ENCODE measurements around the gene CXCL17.

Gene CXCL17

GRCh38 chr19:42426643-42427042 is 16.1 kb downstream of the CXCL17 start:
- ATAC-seq (replicated peaks) (no peak), DNase-seq (no peak)
- peaks cover 21 to 27% of the 10 kb centered on the region in 2 donors for H3K4me1 Mint-ChIP-seq (ENCODE audit: low read depth in 2 of 2)
- H3K36me3 Mint-ChIP-seq (ENCODE audit: insufficient read depth) = peaks cover 11% of the 10 kb centered on the region
- no peaks in the 10 kb centered on the region for H3K9me3 Mint-ChIP-seq
- H3K4me3 Mint-ChIP-seq = no peak overlapping the region
- H3K27me3 Mint-ChIP-seq = no peaks in the 10 kb centered on the region
- H3K27ac Mint-ChIP-seq = no peak overlapping the region

- no peak for DNase-seq
- peaks cover 36 to 42% of the 10 kb centered on the region in 2 donors for H3K4me1 Mint-ChIP-seq (ENCODE audit: low read depth in 2 of 2)
- H3K4me3 Mint-ChIP-seq = peak overlapping the region; percentile 95 to 99
- no peaks in the 10 kb centered on the region for H3K27me3 Mint-ChIP-seq
- no peaks in the 10 kb centered on the region for H3K9me3 Mint-ChIP-seq
- no peak for ATAC-seq (replicated peaks)
- peaks cover 11% of the 10 kb centered on the region for H3K36me3 Mint-ChIP-seq (ENCODE audit: insufficient read depth)
- H3K27ac Mint-ChIP-seq = no peak overlapping the region
Measured at GRCh38 chr19:42424712-42425131, 18.0 kb downstream of the CXCL17 start.

GRCh38 chr19:42424345-42424707 is 18.4 kb downstream of the CXCL17 start:
- ATAC-seq (replicated peaks) (no peak), DNase-seq (no peak)
- Mint-ChIP-seq H3K9me3 (no peaks in the 10 kb centered on the region), H3K27me3 (no peaks in the 10 kb centered on the region), H3K27ac (peak overlapping the region; percentile 31 to 92), H3K4me3 (peak overlapping the region; percentile 95 to 99), H3K36me3 (ENCODE audit: insufficient read depth) (peaks cover 11% of the 10 kb centered on the region), H3K4me1 (ENCODE audit: low read depth in 2 of 2) (peaks cover 38 to 42% of the 10 kb centered on the region in 2 donors)

GRCh38 chr19:42423462-42424344 is 19.0 kb downstream of the CXCL17 start:
- H3K27me3 Mint-ChIP-seq = no peaks in the 10 kb centered on the region
- ATAC-seq (replicated peaks) = peak; percentile 86
- H3K4me1 Mint-ChIP-seq (ENCODE audit: low read depth in 2 of 2) = peaks cover 38 to 42% of the 10 kb centered on the region in 2 donors
- H3K27ac Mint-ChIP-seq = peak overlapping the region; percentile 92 to 93
- peak overlapping the region; percentile 95 to 99 for H3K4me3 Mint-ChIP-seq
- no peaks in the 10 kb centered on the region for H3K9me3 Mint-ChIP-seq
- peak; percentile 89 to 91 (median 90) for DNase-seq
- H3K36me3 Mint-ChIP-seq (ENCODE audit: insufficient read depth) = peaks cover 11% of the 10 kb centered on the region

GRCh38 chr19:42422901-42423461 is 19.8 kb downstream of the CXCL17 start:
- Mint-ChIP-seq H3K36me3 (ENCODE audit: insufficient read depth) (peaks cover 11% of the 10 kb centered on the region), H3K27me3 (no peaks in the 10 kb centered on the region), H3K4me3 (peak overlapping the region; percentile 95 to 99), H3K9me3 (no peaks in the 10 kb centered on the region), H3K4me1 (ENCODE audit: low read depth in 2 of 2) (peaks cover 38 to 42% of the 10 kb centered on the region in 2 donors), H3K27ac (peak overlapping the region; percentile 92 to 93)
- DNase-seq (peak; percentile 60 to 66 (median 63)), ATAC-seq (replicated peaks) (peak; percentile 63)

GRCh38 chr19:42422092-42422900 is 20.4 kb downstream of the CXCL17 start:
- no peak for ATAC-seq (replicated peaks)
- H3K4me1 Mint-ChIP-seq (ENCODE audit: low read depth in 2 of 2) = peaks cover 38 to 42% of the 10 kb centered on the region in 2 donors

GRCh38 chr19:42421591-42422031 is 21.1 kb downstream of the CXCL17 start:
- ATAC-seq (replicated peaks) (no peak), DNase-seq (no peak)
- Mint-ChIP-seq H3K27ac (no peak overlapping the region), H3K36me3 (ENCODE audit: insufficient read depth) (peaks cover 11% of the 10 kb centered on the region), H3K4me1 (ENCODE audit: low read depth in 2 of 2) (peaks cover 38 to 42% of the 10 kb centered on the region in 2 donors), H3K4me3 (peak overlapping the region; percentile 95 to 99), H3K9me3 (no peaks in the 10 kb centered on the region), H3K27me3 (no peaks in the 10 kb centered on the region)

More at GRCh38 chr19:42422092-42422900, 20.4 kb downstream of the CXCL17 start:
- Mint-ChIP-seq H3K4me3 (peak overlapping the region; percentile 95 to 99), H3K9me3 (no peaks in the 10 kb centered on the region), H3K27me3 (no peaks in the 10 kb centered on the region), H3K36me3 (ENCODE audit: insufficient read depth) (peaks cover 11% of the 10 kb centered on the region), H3K27ac (peak overlapping the region; percentile 92 to 93)
- DNase-seq = no peak

- no peak overlapping the region for H3K27ac Mint-ChIP-seq
- H3K27me3 Mint-ChIP-seq = no peaks in the 10 kb centered on the region
- H3K9me3 Mint-ChIP-seq = no peaks in the 10 kb centered on the region
- peaks cover 38 to 42% of the 10 kb centered on the region in 2 donors for H3K4me1 Mint-ChIP-seq (ENCODE audit: low read depth in 2 of 2)
- ATAC-seq (replicated peaks) (no peak), DNase-seq (no peak)
- H3K4me3 Mint-ChIP-seq = peak overlapping the region in 1 of 2 donors; percentile 33
- peaks cover 11% of the 10 kb centered on the region for H3K36me3 Mint-ChIP-seq (ENCODE audit: insufficient read depth)
Measured at GRCh38 chr19:42421101-42421500, 21.6 kb downstream of the CXCL17 start.

GRCh38 chr19:42420055-42420544 is 22.6 kb downstream of the CXCL17 start:
- Mint-ChIP-seq H3K4me1 (ENCODE audit: low read depth in 2 of 2) (peaks cover 38 to 42% of the 10 kb centered on the region in 2 donors), H3K36me3 (ENCODE audit: insufficient read depth) (peaks cover 15% of the 10 kb centered on the region), H3K9me3 (no peaks in the 10 kb centered on the region), H3K27me3 (no peaks in the 10 kb centered on the region), H3K27ac (peak overlapping the region in 1 of 2 donors; percentile 18), H3K4me3 (no peak overlapping the region)
- DNase-seq (peak; percentile 72 to 73 (median 73)), ATAC-seq (replicated peaks) (peak; percentile 39)

GRCh38 chr19:42419309-42419708 is 23.4 kb downstream of the CXCL17 start:
- DNase-seq (no peak), ATAC-seq (replicated peaks) (no peak)
- no peaks in the 10 kb centered on the region for H3K9me3 Mint-ChIP-seq
- no peak overlapping the region for H3K27ac Mint-ChIP-seq
- H3K4me1 Mint-ChIP-seq (ENCODE audit: low read depth in 2 of 2) = peaks cover 38 to 40% of the 10 kb centered on the region in 2 donors
- H3K4me3 Mint-ChIP-seq = no peak overlapping the region
- H3K27me3 Mint-ChIP-seq = no peaks in the 10 kb centered on the region
- peaks cover 18% of the 10 kb centered on the region for H3K36me3 Mint-ChIP-seq (ENCODE audit: insufficient read depth)

GRCh38 chr19:42412661-42413076 is 30.1 kb downstream of the CXCL17 start:
- peak overlapping the region; percentile 61 to 67 for H3K27ac Mint-ChIP-seq
- DNase-seq (no peak), ATAC-seq (replicated peaks) (no peak)
- peaks cover 7 to 18% of the 10 kb centered on the region in 2 donors for H3K4me1 Mint-ChIP-seq (ENCODE audit: low read depth in 2 of 2)
- no peaks in the 10 kb centered on the region for H3K27me3 Mint-ChIP-seq
- H3K9me3 Mint-ChIP-seq = no peaks in the 10 kb centered on the region
- no peak overlapping the region for H3K4me3 Mint-ChIP-seq
- H3K36me3 Mint-ChIP-seq (ENCODE audit: insufficient read depth) = peaks cover 15% of the 10 kb centered on the region

- H3K4me3 Mint-ChIP-seq = no peak overlapping the region
- H3K36me3 Mint-ChIP-seq (ENCODE audit: insufficient read depth) = peaks cover 15% of the 10 kb centered on the region
- no peaks in the 10 kb centered on the region for H3K9me3 Mint-ChIP-seq
- H3K4me1 Mint-ChIP-seq (ENCODE audit: low read depth in 2 of 2) = peaks cover 7 to 18% of the 10 kb centered on the region in 2 donors
- DNase-seq = no peak
- H3K27me3 Mint-ChIP-seq = no peaks in the 10 kb centered on the region
- ATAC-seq (replicated peaks) = no peak
- H3K27ac Mint-ChIP-seq = peak overlapping the region; percentile 61 to 67
Measured at GRCh38 chr19:42412227-42412626, 30.5 kb downstream of the CXCL17 start.

All from effector memory CD8-positive, alpha-beta T cell (primary cell).